HG03175 (cell line): ENCODE data around the gene GHRH.

Experiments used
- ATAC-seq: cut with Tn5 transposase; IDR thresholded peaks from one replicate; pipeline ENCODE4 v1.9.1; 2021; ENCODE audit warnings: mild to moderate bottlenecking, moderate library complexity; ENCODE audit not compliant: unreplicated experiment

Gene GHRH

GRCh38 chr20:37261714-37262113, at the start of gene GHRH:
Gene GHRH (minus strand): TSS chr20:37261814. CDS start chr20:37256889, 4,925 bp downstream.
- no peak for ATAC-seq

GRCh38 chr20:37310951-37311350, 49.3 kb upstream of the GHRH start:
- no peak for ATAC-seq

GRCh38 chr20:37309936-37310590, 48.4 kb upstream of the GHRH start:
- ATAC-seq = no peak

GRCh38 chr20:37309290-37309689, 47.7 kb upstream of the GHRH start:
- no peak for ATAC-seq

- peak; percentile 89 for ATAC-seq
Measured at GRCh38 chr20:37308086-37309050, 46.8 kb upstream of the GHRH start.

- ATAC-seq = no peak
Measured at GRCh38 chr20:37305839-37306238, 44.2 kb upstream of the GHRH start.

- no peak for ATAC-seq
Measured at GRCh38 chr20:37305079-37305478, 43.5 kb upstream of the GHRH start.

GRCh38 chr20:37303637-37304036, 42.0 kb upstream of the GHRH start:
- no peak for ATAC-seq

- no peak for ATAC-seq
Measured at GRCh38 chr20:37302981-37303380, 41.4 kb upstream of the GHRH start.

- ATAC-seq = no peak
Measured at GRCh38 chr20:37301558-37301957, 39.9 kb upstream of the GHRH start.

GRCh38 chr20:37301120-37301519, 39.5 kb upstream of the GHRH start:
- ATAC-seq = no peak

- ATAC-seq = no peak
Measured at GRCh38 chr20:37299718-37300528, 38.3 kb upstream of the GHRH start.

GRCh38 chr20:37298190-37298939, 36.8 kb upstream of the GHRH start:
- ATAC-seq = no peak

- no peak for ATAC-seq
Measured at GRCh38 chr20:37297066-37297736, 35.6 kb upstream of the GHRH start.

GRCh38 chr20:37296371-37296770, 34.8 kb upstream of the GHRH start:
- ATAC-seq = no peak

- ATAC-seq = no peak
Measured at GRCh38 chr20:37295595-37295994, 34.0 kb upstream of the GHRH start.

GRCh38 chr20:37295001-37295400, 33.4 kb upstream of the GHRH start:
- no peak for ATAC-seq

GRCh38 chr20:37294262-37294981, 32.8 kb upstream of the GHRH start:
- no peak for ATAC-seq

- ATAC-seq = no peak
Measured at GRCh38 chr20:37293301-37293943, 31.8 kb upstream of the GHRH start.
